SK-N-SH treated with all-trans-retinoic acid at 6 μM for 48 hours (cell line): ENCODE measurements around the gene ZNF331.

Experiments
- CSDC2 ChIP-seq: fragments of 250-450 bp; sonication (Bioruptor Pico); IDR thresholded peaks from 2 replicates; pipeline ENCODE4 v1.5.0; 2020; ENCODE audit warnings: mild to moderate bottlenecking, moderate library complexity
- ISL1 ChIP-seq: fragments of 250-450 bp; sonication (Bioruptor Pico); IDR thresholded peaks from 2 replicates; pipeline ENCODE4 v2.1.2; 2022; ENCODE audit warnings: mild to moderate bottlenecking, moderate library complexity
- PATZ1 ChIP-seq: fragments of 250-450 bp; sonication (Bioruptor Pico); IDR thresholded peaks from 2 replicates; pipeline ENCODE4 v1.8.0; 2020; ENCODE audit warnings: mild to moderate bottlenecking, moderate library complexity, borderline replicate concordance
- RARB ChIP-seq: fragments of 250-450 bp; sonication (Bioruptor Pico); IDR thresholded peaks from 2 replicates; pipeline ENCODE4 v1.8.0; 2021; ENCODE audit warnings: mild to moderate bottlenecking, moderate library complexity
- TCF4 ChIP-seq: fragments of 250-450 bp; sonication (Bioruptor Pico); IDR thresholded peaks from 2 replicates; pipeline ENCODE4 v1.8.0; 2021; ENCODE audit warnings: mild to moderate bottlenecking, moderate library complexity, borderline replicate concordance
- TOX ChIP-seq: fragments of 250-450 bp; sonication (Bioruptor Pico); IDR thresholded peaks from 2 replicates; pipeline ENCODE4 v1.8.0; 2021; ENCODE audit warnings: mild to moderate bottlenecking, moderate library complexity, borderline replicate concordance
- ZNF565 ChIP-seq: fragments of 450-650 bp; formaldehyde crosslinking; conservative IDR thresholded peaks from 2 replicates; pipeline ENCODE4 v1.5.0; 2020; ENCODE audit warnings: low read depth, mild to moderate bottlenecking, moderate library complexity
- ZNF70 ChIP-seq: fragments of 450-650 bp; formaldehyde crosslinking; IDR thresholded peaks from 2 replicates; pipeline ENCODE4 v1.5.0; 2020; ENCODE audit warnings: mild to moderate bottlenecking, moderate library complexity

DNA sequence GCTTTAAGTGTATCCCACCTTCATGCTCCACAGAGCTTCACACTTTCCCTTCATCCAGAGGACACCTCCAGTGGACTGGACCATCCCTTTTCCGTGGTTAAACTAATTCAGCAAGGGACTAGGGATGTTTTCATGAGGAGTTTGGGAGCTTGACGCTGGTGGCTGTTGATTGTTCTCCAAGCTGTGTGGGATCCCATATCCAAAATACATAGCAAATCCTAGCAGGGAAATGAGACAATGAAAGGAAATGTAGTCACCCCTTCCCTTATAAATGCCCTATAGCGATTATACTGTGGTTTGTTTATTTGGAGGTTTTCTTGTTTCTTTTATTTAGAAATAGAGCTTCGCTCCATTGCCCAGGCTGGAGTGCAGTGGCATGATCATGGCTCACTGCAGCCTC lies 62.3 kb downstream of the ZNF331 start:
- TF ChIP-seq TOX (no peak), ZNF565 (CRISPR knock-in tag) (no peak), TCF4 (CRISPR knock-in tag) (no peak), ZNF70 (CRISPR knock-in tag) (no peak), CSDC2 (CRISPR knock-in tag) (no peak), PATZ1 (no peak), RARB (CRISPR knock-in tag) (no peak), ISL1 (CRISPR knock-in tag) (no peak)
